ENCODE results near the gene CD4. TPM values are rescaled to one million over a fixed set of nuclear protein-coding genes. Genes with fewer than 3 reads are reported as not detected.

The CD4 gene
- total and polyA plus RNA-seq, 4 donors = 15.9 to 44.8 (median 32.0) TPM

GRCh38 chr12:6853626-6854025 is 64.3 kb downstream of the CD4 start:
- DNase-seq (ENCODE audit: low spot score) = no peak
- Histone ChIP-seq H3K27me3 (ENCODE audit: control insufficient read depth in 4 of 4, insufficient read depth in 4 of 4, low read length in 3 of 4) (no peaks in the 10 kb centered on the region), H3K4me3 (ENCODE audit: low read depth in 1 of 3, low read length in 3 of 3) (no peak overlapping the region), H3K9ac (ENCODE audit: low read depth in 1 of 2, low read length in 2 of 2) (no peak overlapping the region), H3K9me3 (ENCODE audit: control insufficient read depth in 4 of 4, low read length in 3 of 4) (no peaks in the 10 kb centered on the region), H3K27ac (ENCODE audit: low read depth in 1 of 2, low read length in 2 of 2) (no peak overlapping the region), H3K4me1 (ENCODE audit: control insufficient read depth in 4 of 4, insufficient read depth in 4 of 4, low read length in 3 of 4) (peaks cover 7 to 23% (median 13%) of the 10 kb centered on the region in 4 donors), H3K36me3 (ENCODE audit: control insufficient read depth in 4 of 4, insufficient read depth in 3 of 4, low read depth in 1 of 4, low read length in 3 of 4) (peaks cover 11 to 31% (median 22%) of the 10 kb centered on the region in 4 donors)
- TF ChIP-seq ATF3 (IDR thresholded peaks at IDR 0.05) (no peak), RAD21 (IDR thresholded peaks at IDR 0.05) (no peak)
- WGBS = 39% methylated on average over 1 of the region's 1 CpG

GRCh38 chr12:6854036-6854435 is 64.7 kb downstream of the CD4 start:
- Histone ChIP-seq H3K4me1 (ENCODE audit: control insufficient read depth in 4 of 4, insufficient read depth in 4 of 4, low read length in 3 of 4) (peaks cover 7 to 23% (median 13%) of the 10 kb centered on the region in 4 donors), H3K9ac (ENCODE audit: low read depth in 1 of 2, low read length in 2 of 2) (no peak overlapping the region), H3K9me3 (ENCODE audit: control insufficient read depth in 4 of 4, low read length in 3 of 4) (no peaks in the 10 kb centered on the region), H3K36me3 (ENCODE audit: control insufficient read depth in 4 of 4, insufficient read depth in 3 of 4, low read depth in 1 of 4, low read length in 3 of 4) (peaks cover 11 to 35% (median 25%) of the 10 kb centered on the region in 4 donors), H3K4me3 (ENCODE audit: low read depth in 1 of 3, low read length in 3 of 3) (no peak overlapping the region), H3K27ac (ENCODE audit: low read depth in 1 of 2, low read length in 2 of 2) (no peak overlapping the region), H3K27me3 (ENCODE audit: control insufficient read depth in 4 of 4, insufficient read depth in 4 of 4, low read length in 3 of 4) (no peaks in the 10 kb centered on the region)
- WGBS = 59% methylated on average over 6 of the region's 6 CpGs
- no peak for DNase-seq (ENCODE audit: low spot score)
- TF ChIP-seq RAD21 (IDR thresholded peaks at IDR 0.05) (no peak), ATF3 (IDR thresholded peaks at IDR 0.05) (no peak), NR2F2 (IDR thresholded peaks at IDR 0.05) (no peak), FOXA2 (IDR thresholded peaks at IDR 0.05) (no peak), HNF4A (conservative IDR thresholded peaks at IDR 0.05) (no peak), YY1 (IDR thresholded peaks at IDR 0.05) (no peak), REST (IDR thresholded peaks at IDR 0.05) (no peak), RXRA (IDR thresholded peaks at IDR 0.05) (no peak), TAF1 (conservative IDR thresholded peaks at IDR 0.05) (no peak), EGR1 (IDR thresholded peaks at IDR 0.05; ENCODE audit: low read depth in 2 of 2) (no peak), FOXA1 (IDR thresholded peaks at IDR 0.05) (no peak), GABPA (IDR thresholded peaks at IDR 0.05 in 1 of 2, conservative IDR thresholded peaks at IDR 0.05 in 1 of 2) (no peak), HNF4G (IDR thresholded peaks at IDR 0.05) (no peak), CTCF (IDR thresholded peaks at IDR 0.05; ENCODE audit: low read depth, low read length, missing input control) (no peak)

Measured in liver (tissue), 9 donors.